Calu3 (cell line): ENCODE data around the gene SECISBP2. TPM values are rescaled to one million over a fixed set of nuclear protein-coding genes. Genes with fewer than 3 reads are reported as not detected.

Experiments
- BruUV-seq: library from RNA; stranded (reverse); fragments of 400-500 nt; replicated peaks from 2 replicates; lab custom pipeline; 2021; lab: Mats Ljungman, UMichigan
- CTCF ChIA-PET: fragments of 300-600 bp; sonication (Branson Sonifier 250); formaldehyde crosslinking; loops from one replicate; lab custom pipeline; 2022; ENCODE audit warnings: antibody characterized with exemption; lab: Charles Lee
- DNase-seq: peaks from one replicate; pipeline ENCODE4 v3.0.0; 2022
- H3K27ac Mint-ChIP-seq: one replicate; pipeline ENCODE4 v1.8.0; 2022; ENCODE audit warnings: mixed read lengths; ENCODE audit not compliant: unreplicated experiment
- H3K27me3 Mint-ChIP-seq: one replicate; pipeline ENCODE4 v1.8.0; 2022; ENCODE audit warnings: mixed read lengths; ENCODE audit not compliant: unreplicated experiment
- H3K36me3 Mint-ChIP-seq: one replicate; pipeline ENCODE4 v1.8.0; 2022; ENCODE audit warnings: mild to moderate bottlenecking, moderate library complexity, mixed read lengths; ENCODE audit not compliant: insufficient read depth, unreplicated experiment
- H3K4me1 Mint-ChIP-seq: one replicate; pipeline ENCODE4 v1.8.0; 2022; ENCODE audit warnings: mild to moderate bottlenecking, low read depth, mixed read lengths; ENCODE audit not compliant: unreplicated experiment
- H3K4me3 Mint-ChIP-seq: one replicate; pipeline ENCODE4 v1.8.0; 2022; ENCODE audit warnings: mild to moderate bottlenecking, low read depth, moderate library complexity, mixed read lengths; ENCODE audit not compliant: unreplicated experiment
- H3K9me3 Mint-ChIP-seq: one replicate; pipeline ENCODE4 v1.8.0; 2022; ENCODE audit warnings: low read depth, mixed read lengths; ENCODE audit not compliant: unreplicated experiment
- CTCF ChIP-seq: fragments of 200-600 bp; IDR thresholded peaks from one replicate; pipeline ENCODE4 v1.8.0; 2022; ENCODE audit warnings: antibody characterized with exemption; ENCODE audit not compliant: unreplicated experiment
- intact Hi-C: fragments of 100-400 bp; cut with micrococcal nuclease; formaldehyde crosslinking; loops from one replicate; pipeline ENCODE4 v1.10.0; 2022; ENCODE audit not compliant: unreplicated experiment
- total RNA-seq: library from RNA; stranded (reverse); gene quantifications from 2 replicates; pipeline ENCODE4 v1.2.3, GENCODE V29; 2022

The SECISBP2 gene
- total RNA-seq, 1 experiment from 2014 or later: 27.8 TPM

DNA sequence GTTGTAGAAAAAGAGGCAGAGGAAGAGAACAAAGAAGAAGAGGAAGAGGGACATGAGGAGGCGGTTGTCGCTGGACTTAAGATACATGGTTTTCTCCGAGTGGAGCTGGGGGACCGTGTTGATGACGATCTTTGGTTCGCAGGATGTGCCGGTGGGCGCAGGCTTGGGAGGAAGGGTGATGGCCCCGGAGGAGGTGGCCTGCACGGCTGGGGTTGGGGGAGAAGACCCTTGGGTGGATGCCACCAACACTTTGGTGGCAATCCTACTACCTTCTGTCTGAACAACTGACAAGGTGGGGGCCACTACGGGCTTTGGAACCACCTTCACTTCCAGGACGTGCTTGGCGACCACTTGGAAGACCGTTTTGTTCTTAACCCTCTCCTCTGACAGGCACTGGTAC, 60.7 kb downstream of the SECISBP2 start:
- BruUV-seq: no TSS peak

GRCh38 chr9:89379508-89380115, 61.3 kb downstream of the SECISBP2 start:
- intact Hi-C loops: no loop called here
- Mint-ChIP-seq H3K36me3 (peaks cover 6% of the 10 kb centered on the region), H3K9me3 (no peaks in the 10 kb centered on the region), H3K27ac (no peak overlapping the region), H3K4me3 (no peak overlapping the region), H3K27me3 (no peaks in the 10 kb centered on the region), H3K4me1 (no peaks in the 10 kb centered on the region)
- TF ChIP-seq CTCF: no peak
- DNase-seq: no peak
- CTCF ChIA-PET: no interaction called here
- BruUV-seq: no TSS peak

More for the DNA sequence above, 60.7 kb downstream of the SECISBP2 start:
- no peaks in the 10 kb centered on the region for H3K4me1 Mint-ChIP-seq
- no peaks in the 10 kb centered on the region for H3K27me3 Mint-ChIP-seq
- H3K36me3 Mint-ChIP-seq: peaks cover 6% of the 10 kb centered on the region
- H3K27ac Mint-ChIP-seq: no peak overlapping the region
- no peak overlapping the region for H3K4me3 Mint-ChIP-seq
- intact Hi-C loops: no loop called here
- CTCF ChIA-PET: no interaction called here
- H3K9me3 Mint-ChIP-seq: no peaks in the 10 kb centered on the region
- no peak for DNase-seq
- TF ChIP-seq CTCF: no peak

- DNase-seq: no peak
- CTCF ChIA-PET: no interaction called here
- H3K27ac Mint-ChIP-seq: no peak overlapping the region
Observed at GRCh38 chr9:89380437-89381307, 62.4 kb downstream of the SECISBP2 start.

DNA sequence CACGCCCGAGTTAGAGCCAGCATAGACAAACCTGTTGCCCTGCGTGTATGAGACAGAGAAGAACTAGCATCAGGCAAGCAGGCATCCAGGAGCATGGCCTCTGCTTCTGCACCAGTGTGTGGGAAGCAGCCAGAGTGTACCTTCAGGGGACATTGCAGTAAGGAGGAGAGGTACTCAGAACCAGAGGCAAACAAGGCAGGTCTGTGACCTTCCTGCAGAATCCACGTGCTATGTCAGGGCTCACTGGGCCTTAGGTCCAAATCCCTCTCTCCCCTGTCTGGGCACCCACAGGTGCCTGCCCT, 63.0 kb downstream of the SECISBP2 start:
- peaks cover 6% of the 10 kb centered on the region for H3K36me3 Mint-ChIP-seq
- no peaks in the 10 kb centered on the region for H3K9me3 Mint-ChIP-seq
- CTCF ChIA-PET: no interaction called here
- TF ChIP-seq CTCF: no peak
- intact Hi-C loops: no loop called here
- H3K4me3 Mint-ChIP-seq: no peak overlapping the region
- no peak for DNase-seq
- no TSS peak for BruUV-seq
- H3K27me3 Mint-ChIP-seq: no peaks in the 10 kb centered on the region
- H3K27ac Mint-ChIP-seq: no peak overlapping the region
- no peaks in the 10 kb centered on the region for H3K4me1 Mint-ChIP-seq

More at GRCh38 chr9:89380437-89381307, 62.4 kb downstream of the SECISBP2 start:
- no TSS peak for BruUV-seq
- Mint-ChIP-seq H3K9me3 (no peaks in the 10 kb centered on the region), H3K27me3 (no peaks in the 10 kb centered on the region), H3K4me3 (no peak overlapping the region), H3K36me3 (peaks cover 6% of the 10 kb centered on the region), H3K4me1 (no peaks in the 10 kb centered on the region)
- intact Hi-C loops: no loop called here
- no peak for TF ChIP-seq CTCF
